GM23248 (cell line): ENCODE measurements around the gene SH2D1B. TPM values are rescaled to one million over a fixed set of nuclear protein-coding genes. Genes with fewer than 3 reads are reported as not detected.

Experiments used
- DNase-seq: peaks from one replicate; pipeline ENCODE4 v3.0.0-alpha.2; 2015
- H2AFZ ChIP-seq: fragments of 200-600 bp; sonication (generic); 2 replicates; pipeline ENCODE4 v1.6.1; 2016; ENCODE audit warnings: antibody characterized with exemption
- H3F3A ChIP-seq: fragments of 200-600 bp; sonication (generic); 2 replicates; pipeline ENCODE4 v1.6.1; 2016; ENCODE audit warnings: mild to moderate bottlenecking, antibody characterized with exemption, mixed run types; ENCODE audit not compliant: insufficient read depth
- H3K27ac ChIP-seq: fragments of 200-600 bp; sonication (generic); 2 replicates; pipeline ENCODE4 v1.5.1; 2016; ENCODE audit warnings: mild to moderate bottlenecking
- H3K27me3 ChIP-seq: fragments of 200-600 bp; sonication (generic); replicated peaks from 2 replicates; pipeline ENCODE4 v1.6.1; 2016; ENCODE audit warnings: mild to moderate bottlenecking; ENCODE audit not compliant: insufficient read depth
- H3K36me3 ChIP-seq: fragments of 200-600 bp; sonication (generic); 2 replicates; pipeline ENCODE4 v1.6.1; 2016; ENCODE audit warnings: low read depth, mild to moderate bottlenecking
- H3K4me1 ChIP-seq: fragments of 200-600 bp; sonication (generic); 2 replicates; pipeline ENCODE4 v1.6.1; 2016; ENCODE audit warnings: mild to moderate bottlenecking; ENCODE audit not compliant: insufficient read depth
- H3K4me2 ChIP-seq: fragments of 200-600 bp; sonication (generic); one replicate; pipeline ENCODE4 v1.6.1; 2016; ENCODE audit warnings: mild to moderate bottlenecking; ENCODE audit not compliant: unreplicated experiment
- H3K4me3 ChIP-seq: fragments of 200-600 bp; sonication (generic); 2 replicates; pipeline ENCODE4 v1.5.1; 2016; ENCODE audit warnings: mild to moderate bottlenecking
- H3K79me2 ChIP-seq: fragments of 200-600 bp; sonication (generic); 2 replicates; pipeline ENCODE4 v1.6.1; 2016; ENCODE audit warnings: mild to moderate bottlenecking; ENCODE audit not compliant: insufficient read depth
- H3K9ac ChIP-seq: fragments of 200-600 bp; sonication (generic); 2 replicates; pipeline ENCODE4 v1.6.1; 2016; ENCODE audit warnings: mild to moderate bottlenecking
- H3K9me2 ChIP-seq: fragments of 200-600 bp; sonication (generic); 2 replicates; pipeline ENCODE4 v1.6.1; 2016; ENCODE audit warnings: mixed run types, mild to moderate bottlenecking, moderate library complexity; ENCODE audit not compliant: insufficient read depth
- H3K9me3 ChIP-seq: fragments of 200-600 bp; sonication (generic); one replicate; pipeline ENCODE4 v1.6.1; 2017; ENCODE audit warnings: low read depth
- H4K20me1 ChIP-seq: fragments of 200-600 bp; sonication (generic); 2 replicates; pipeline ENCODE4 v1.6.0; 2016; ENCODE audit not compliant: insufficient read depth
- EZH2 ChIP-seq: fragments of 200-600 bp; sonication (generic); IDR thresholded peaks from 2 replicates; pipeline ENCODE4 v1.6.1; 2018; ENCODE audit warnings: antibody characterized with exemption, mild to moderate bottlenecking; ENCODE audit not compliant: insufficient read depth, poor library complexity, severe bottlenecking
- EZH2phosphoT487 ChIP-seq: fragments of 200-600 bp; sonication (generic); IDR thresholded peaks from 2 replicates; pipeline ENCODE4 v1.6.1; 2018; ENCODE audit warnings: antibody characterized with exemption, moderate library complexity, mild to moderate bottlenecking, low read depth; ENCODE audit not compliant: insufficient read depth
- WGBS, 2 experiments: methylation state at CpG; one replicate each; pipeline ENCODE4 v1.1.6; 2015 to 2017; ENCODE audit warnings: low lambda C conversion rate in 2 of 2, low coverage in 1 of 2; ENCODE audit errors: missing lambda C conversion rate in 2 of 2; 5-methylcytosine and 5-hydroxymethylcytosine counted together
- in situ Hi-C: fragments of 300-500 bp; cut with MboI; formaldehyde crosslinking; loops from 2 replicates; pipeline ENCODE4 v1.15.0; 2020
- polyA plus RNA-seq: library from polyadenylated mRNA; unstranded; fragments of >200 nt; fragmentation: Nextera tagmentation; extraction: Ambion mirVana; gene quantifications from 2 replicates; pipeline ENCODE4 v1.2.1, GENCODE V29; 2016
- total RNA-seq: library from RNA; depleted of rRNA; stranded (reverse); fragments of >200 nt; shearing (Covaris generic); gene quantifications from 2 replicates; pipeline ENCODE4 v1.2.3, GENCODE V29; 2014

Gene SH2D1B
- total and polyA plus RNA-seq, 2 experiments from 2014 or later, result not detected

DNA sequence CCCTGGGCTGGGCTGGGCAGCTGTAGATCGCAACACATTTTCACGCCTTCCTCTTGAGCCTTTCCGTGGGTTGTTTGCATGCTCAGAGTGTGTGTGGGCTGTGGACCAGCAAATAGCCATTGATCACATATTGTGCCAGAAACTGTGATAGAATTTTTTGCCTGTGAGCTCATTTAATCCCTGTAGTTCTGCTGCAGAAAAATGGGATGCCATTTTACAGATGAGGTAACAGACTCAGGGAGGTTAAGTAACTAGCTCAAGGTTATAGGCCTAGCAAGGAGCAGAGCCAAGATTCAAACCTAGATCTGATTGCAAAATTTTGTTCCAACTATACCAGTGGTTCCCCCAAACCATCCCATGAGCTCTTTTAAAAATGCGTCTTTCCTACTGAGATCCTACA, 45.8 kb downstream of the SH2D1B start:
- no peak for DNase-seq
- Histone ChIP-seq H3K9me3 (no peaks in the 10 kb centered on the region), H3F3A (no peaks in the 10 kb centered on the region), H3K27me3 (no peaks in the 10 kb centered on the region), H3K4me2 (no peak overlapping the region), H3K79me2 (no peaks in the 10 kb centered on the region), H4K20me1 (no peaks in the 10 kb centered on the region), H3K9me2 (no peaks in the 10 kb centered on the region), H2AFZ (no peak overlapping the region), H3K4me3 (no peak overlapping the region), H3K27ac (no peak overlapping the region), H3K4me1 (no peaks in the 10 kb centered on the region), H3K9ac (no peak overlapping the region), H3K36me3 (no peaks in the 10 kb centered on the region)
- WGBS, 2 experiments, result 56 to 61% methylated on average over 4 of the region's 4 CpGs
- TF ChIP-seq EZH2phosphoT487 (no peak), EZH2 (no peak)
- in situ Hi-C loops, result loop anchor here (25.0 kb wide), 1 partner anchor 446 kb away; no protein-coding TSS in a partner anchor

DNA sequence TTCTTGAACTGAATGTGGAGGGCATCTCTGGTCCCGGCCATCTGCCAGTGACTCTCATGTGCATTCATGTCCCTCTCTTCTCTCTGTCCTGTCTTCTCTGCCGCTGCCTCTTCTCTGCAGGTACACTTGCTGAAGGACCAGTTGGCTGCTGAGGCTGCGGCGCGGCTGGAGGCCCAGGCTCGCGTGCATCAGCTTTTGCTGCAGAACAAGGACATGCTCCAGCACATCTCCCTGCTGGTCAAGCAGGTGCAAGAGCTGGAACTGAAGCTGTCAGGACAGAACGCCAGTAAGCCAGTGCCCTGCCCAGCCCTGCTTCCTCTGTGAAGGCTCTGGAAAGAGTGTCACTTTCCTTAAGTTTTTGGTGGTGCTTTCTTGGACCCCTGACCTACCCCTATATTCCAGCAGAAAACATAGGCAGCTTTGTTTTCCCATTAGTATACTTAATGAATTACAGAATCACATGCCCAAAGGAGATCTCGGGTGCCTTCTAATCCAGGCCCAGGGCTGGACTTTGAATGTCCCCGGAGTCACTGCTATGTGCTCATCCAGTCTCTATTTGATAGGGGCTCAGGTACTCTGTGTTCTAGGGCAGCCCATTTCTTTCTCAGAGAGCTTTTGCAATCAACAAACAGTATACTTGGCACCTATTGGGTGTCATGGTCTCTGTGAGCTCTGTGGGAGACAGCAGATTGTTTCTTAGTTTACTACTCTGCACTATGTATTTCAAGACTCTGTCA, 46.5 kb downstream of the SH2D1B start:
- Histone ChIP-seq H3K4me3 (no peak overlapping the region), H3K9me3 (no peaks in the 10 kb centered on the region), H3K79me2 (no peaks in the 10 kb centered on the region), H4K20me1 (no peaks in the 10 kb centered on the region), H3K9me2 (no peaks in the 10 kb centered on the region), H3K36me3 (no peaks in the 10 kb centered on the region), H2AFZ (no peak overlapping the region), H3K27ac (no peak overlapping the region), H3K4me2 (no peak overlapping the region), H3F3A (no peaks in the 10 kb centered on the region), H3K9ac (no peak overlapping the region), H3K27me3 (no peaks in the 10 kb centered on the region), H3K4me1 (no peaks in the 10 kb centered on the region)
- 81 to 83% methylated on average over 10 of the region's 10 CpGs for WGBS, 2 experiments
- in situ Hi-C loops, result loop anchor here (25.0 kb wide), 1 partner anchor 447 kb away; no protein-coding TSS in a partner anchor
- TF ChIP-seq EZH2 (no peak), EZH2phosphoT487 (no peak)
- DNase-seq, result no peak

DNA sequence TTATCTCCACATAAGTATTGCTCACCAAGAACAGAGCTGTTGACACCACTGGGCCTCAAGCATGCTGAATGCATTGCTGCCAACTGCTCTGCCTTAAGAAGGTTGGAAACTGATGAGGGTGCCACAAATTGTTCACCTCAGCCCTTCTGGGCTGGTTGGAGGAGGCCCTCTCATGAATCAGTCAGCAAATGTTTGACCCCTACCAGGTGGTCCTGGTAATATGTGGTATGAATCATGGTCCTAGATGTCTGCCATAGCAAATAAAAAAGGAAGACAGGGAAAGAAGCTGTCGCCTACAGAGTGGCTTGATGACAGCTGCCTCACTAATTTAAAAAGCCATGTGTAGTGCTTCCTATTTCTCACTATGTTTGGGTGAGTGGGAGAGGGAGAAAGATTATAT, 47.4 kb downstream of the SH2D1B start:
- WGBS, 2 experiments, result 73 to 94% methylated on average over 1 of the region's 1 CpG

DNA sequence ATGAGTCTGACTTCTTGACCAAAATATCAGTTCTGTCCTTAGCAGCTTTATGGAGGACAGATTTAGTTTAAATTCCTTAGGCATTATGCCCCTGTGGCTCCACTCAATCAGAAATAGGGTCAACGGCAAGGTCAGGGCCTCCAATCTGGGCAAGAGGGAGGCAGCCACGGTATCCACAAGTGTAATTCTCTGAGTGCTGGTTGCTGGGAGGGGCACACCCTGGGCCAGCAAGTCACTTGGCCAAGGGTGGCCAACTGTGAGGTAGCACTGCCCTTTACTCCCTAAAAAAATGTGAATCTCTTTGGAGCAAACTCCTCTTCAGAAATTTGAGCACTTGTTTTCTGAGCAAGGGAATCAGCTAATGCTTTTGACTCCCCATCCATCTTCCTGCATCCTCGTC, 48.1 kb downstream of the SH2D1B start:
- H3K9me3 ChIP-seq, result no peaks in the 10 kb centered on the region
- no peaks in the 10 kb centered on the region for H4K20me1 ChIP-seq
- H3K4me2 ChIP-seq, result no peak overlapping the region
- H3K27me3 ChIP-seq, result no peaks in the 10 kb centered on the region
- in situ Hi-C loops, result loop anchor here (25.0 kb wide), 1 partner anchor 448 kb away; no protein-coding TSS in a partner anchor
- TF ChIP-seq EZH2phosphoT487 (no peak), EZH2 (no peak)
- no peaks in the 10 kb centered on the region for H3K79me2 ChIP-seq
- no peaks in the 10 kb centered on the region for H3K4me1 ChIP-seq
- DNase-seq, result no peak
- no peaks in the 10 kb centered on the region for H3K9me2 ChIP-seq
- no peaks in the 10 kb centered on the region for H3F3A ChIP-seq
- no peaks in the 10 kb centered on the region for H3K36me3 ChIP-seq
- 80 to 89% methylated on average over 3 of the region's 3 CpGs for WGBS, 2 experiments
- H3K27ac ChIP-seq, result no peak overlapping the region
- H3K9ac ChIP-seq, result no peak overlapping the region
- no peak overlapping the region for H3K4me3 ChIP-seq
- no peak overlapping the region for H2AFZ ChIP-seq

More for the DNA sequence above, 47.4 kb downstream of the SH2D1B start:
- no peak overlapping the region for H2AFZ ChIP-seq
- H3K4me2 ChIP-seq, result no peak overlapping the region
- in situ Hi-C loops, result loop anchor here (25.0 kb wide), 1 partner anchor 448 kb away; no protein-coding TSS in a partner anchor
- H3K4me1 ChIP-seq, result no peaks in the 10 kb centered on the region
- H3K36me3 ChIP-seq, result no peaks in the 10 kb centered on the region
- no peak overlapping the region for H3K4me3 ChIP-seq
- H3K27me3 ChIP-seq, result no peaks in the 10 kb centered on the region
- no peaks in the 10 kb centered on the region for H4K20me1 ChIP-seq
- no peaks in the 10 kb centered on the region for H3K9me3 ChIP-seq
- DNase-seq, result peak; percentile 12
- H3K9me2 ChIP-seq, result no peaks in the 10 kb centered on the region
- no peak overlapping the region for H3K9ac ChIP-seq
- H3K27ac ChIP-seq, result no peak overlapping the region
- H3F3A ChIP-seq, result no peaks in the 10 kb centered on the region
- H3K79me2 ChIP-seq, result no peaks in the 10 kb centered on the region
- TF ChIP-seq EZH2phosphoT487 (no peak), EZH2 (no peak)
